Fibroblast of upper back skin (primary cell): ENCODE measurements around the gene CCDC89.

Experiments
- DNase-seq: peaks from one replicate; pipeline ENCODE4 v3.0.0-alpha.2; 2013

Gene CCDC89

DNA sequence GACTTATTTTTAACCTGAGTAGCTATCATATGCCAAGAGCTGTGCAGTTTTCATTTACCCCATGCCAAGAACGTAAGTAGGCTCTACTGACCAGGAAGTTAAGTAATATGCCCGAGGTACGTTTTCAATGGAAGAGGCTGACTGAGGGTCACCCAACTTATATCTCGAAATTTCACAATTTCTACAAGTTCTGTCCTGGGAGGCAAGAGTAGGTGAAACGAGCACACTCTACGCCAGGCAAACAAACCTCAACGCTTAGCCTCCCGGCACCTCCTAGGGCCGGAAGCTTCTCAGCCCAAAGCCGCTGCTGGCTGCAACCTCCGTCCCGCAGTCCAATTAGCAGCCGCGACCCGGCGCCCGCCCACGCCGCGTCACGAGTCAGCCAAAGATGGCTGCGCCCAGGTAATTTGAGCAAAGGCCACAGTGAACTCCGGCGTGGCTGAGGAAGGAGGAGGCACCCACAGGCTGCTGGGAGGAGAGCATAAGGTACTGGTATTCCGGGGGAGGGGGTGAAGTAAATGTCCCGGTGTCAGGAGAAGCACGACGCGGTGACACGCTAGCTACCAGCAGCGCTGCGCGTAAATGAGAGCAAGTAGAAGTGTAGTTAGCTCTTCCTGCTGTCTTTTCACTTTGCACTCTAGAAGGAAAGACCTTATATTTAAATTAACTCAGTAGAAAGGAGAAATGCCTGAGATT is 38.2 kb downstream of the CCDC89 start, which contains the start of gene TMEM126A:
TSS of gene TMEM126A (plus strand) at position 364 of the 696 bp plus-strand sequence. CDS start 2,289 bp downstream, outside the sequence.
- DNase-seq = peak; percentile 80

DNA sequence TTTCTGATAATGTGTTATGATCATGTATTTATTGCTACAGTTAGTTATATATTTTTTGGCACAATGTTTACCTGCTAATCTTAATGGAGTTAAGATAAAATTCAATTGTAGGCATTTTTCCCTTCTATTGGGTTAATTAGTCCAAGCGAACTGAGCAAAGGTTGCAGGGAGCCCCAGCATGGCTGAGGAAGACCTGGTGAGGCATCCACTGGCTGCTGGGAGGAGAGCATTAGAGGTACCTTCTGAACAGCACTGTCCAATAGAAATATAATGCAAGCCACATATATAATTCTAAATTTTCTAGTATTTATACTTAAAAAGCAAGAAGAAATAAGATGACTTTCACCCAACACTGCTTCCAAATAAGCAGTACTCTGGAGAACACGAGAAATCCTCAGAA is 38.9 kb downstream of the CCDC89 start:
- DNase-seq = no peak

DNA sequence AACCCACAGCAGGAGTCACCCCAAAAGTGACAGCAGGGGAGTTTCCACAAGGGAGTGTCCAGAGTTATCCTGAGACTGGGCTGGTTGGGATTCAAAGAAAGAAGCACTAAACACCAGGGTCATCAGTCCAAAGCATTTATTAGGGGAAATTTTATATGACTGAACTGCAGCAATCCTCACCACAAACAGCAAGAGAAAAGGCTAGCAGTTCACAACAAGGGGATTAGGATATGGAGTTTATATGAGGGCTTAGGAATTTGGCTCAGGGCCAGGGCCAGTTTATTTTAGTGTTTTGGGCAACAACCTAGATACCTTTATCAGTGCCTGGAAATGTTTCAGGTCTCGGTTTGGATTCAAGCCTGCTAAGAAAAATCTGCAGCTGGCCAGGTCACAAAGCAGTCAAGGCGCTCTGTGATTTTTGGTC is 42.8 kb downstream of the CCDC89 start:
- no peak for DNase-seq

GRCh38 chr11:85634747-85635146 is 51.2 kb downstream of the CCDC89 start:
- DNase-seq = no peak
